Psoas muscle (tissue), 8 donors: ENCODE measurements around the gene LRRIQ1. TPM values are rescaled to one million over a fixed set of nuclear protein-coding genes. Genes with fewer than 3 reads are reported as not detected.
"Not testable (repeated sequence)": the region's sequence is repeated elsewhere in the genome, so short reads cannot be mapped to it uniquely, and the experiment has no call there.

Experiments
- ATAC-seq, 4 donors: fragments of 200-7000 bp; cut with Tn5 transposase; one replicate each; pipeline ENCODE4 v1.9.1; 2020; ENCODE audit warnings: moderate library complexity in 3 of 4, mild to moderate bottlenecking in 2 of 4
- DNase-seq, 2 donors: peaks; one replicate each; pipeline ENCODE4 v3.0.0-alpha.2; 2020
- H3K27ac ChIP-seq: fragments of 200-600 bp; one replicate; pipeline ENCODE4 v1.8.0; 2022
- H3K27me3 ChIP-seq, 3 donors: fragments of 200-600 bp in 1 of 3; one replicate each; pipeline versions ENCODE4 v1.6.1 to v1.8.0; 2013 to 2022; ENCODE audit warnings: low read length in 2 of 3, mild to moderate bottlenecking in 2 of 3, moderate library complexity in 1 of 3; ENCODE audit not compliant: insufficient read depth in 3 of 3
- H3K36me3 ChIP-seq, 2 donors: fragments of 200-600 bp in 1 of 2; one replicate each; pipeline versions ENCODE4 v1.6.1 to v1.8.0; 2013 to 2022; ENCODE audit warnings: low read depth in 1 of 2, mild to moderate bottlenecking in 1 of 2, moderate library complexity in 1 of 2; ENCODE audit not compliant: insufficient read depth in 1 of 2
- H3K4me1 ChIP-seq: fragments of 200-600 bp; one replicate; pipeline ENCODE4 v1.8.0; 2022
- H3K4me3 ChIP-seq: fragments of 200-600 bp; one replicate; pipeline ENCODE4 v1.8.0; 2022; ENCODE audit warnings: mild to moderate bottlenecking
- H3K9me3 ChIP-seq: fragments of 200-600 bp; one replicate; pipeline ENCODE4 v1.8.0; 2022
- CTCF ChIP-seq: fragments of 200-600 bp; IDR thresholded peaks from one replicate; pipeline ENCODE4 v1.8.0; 2022; ENCODE audit warnings: antibody characterized with exemption
- WGBS, 3 donors: extraction: QIAGEN DNeasy Blood & Tissue Kit; methylation state at CpG; one replicate each; pipeline versions ENCODE4 v1.1.6 to v1.1.7; 2013; 5-methylcytosine and 5-hydroxymethylcytosine counted together
- intact Hi-C, 2 donors: fragments of 100-400 bp; cut with DNase I; formaldehyde crosslinking; loops; one replicate each; pipeline versions ENCODE4 v1.11.0 to v1.14.2; 2022
- polyA plus RNA-seq, 3 donors: library from polyadenylated mRNA; stranded (reverse); fragments of 200-250 nt; gene quantifications; one replicate each; pipeline ENCODE4 v1.2.3, GENCODE V29; 2013
- total RNA-seq, 4 donors: library from RNA; stranded (reverse); fragmentation: NEBNext Ultra II Directional in 2 of 4; extraction: Animal tissue kit (Norgen Biotek cat#: 25700) in 2 of 4; gene quantifications; one replicate each; pipeline versions ENCODE4 v1.2.1 to v1.2.4, GENCODE V29; 2021 to 2023
- donor health status: healthy with polysubstance abuse.
- donor health status: DM: no; HTN: no; CAD: no; lungs with moderate emphysema.
- donor health status: Bipolar disorder and iron deficiency.
- donor health status: healthy.
- donor health status: DM: yes; HTN: yes; CAD: no.
- donor health status: DM: no; HTN: no; CAD: no.
- donor health status: DM: no; HTN: no; CAD: no.
- donor health status: DM: yes; HTN: yes; CAD: no.

The LRRIQ1 gene
- total and polyA plus RNA-seq, 7 donors, result 0.08 to 0.31 TPM; not detected in 5

- no peaks in the 10 kb centered on the region for H3K9me3 ChIP-seq
- H3K36me3 ChIP-seq, result no peaks in the 10 kb centered on the region
- no peaks in the 10 kb centered on the region for H3K27me3 ChIP-seq
- TF ChIP-seq CTCF, result no peak
- intact Hi-C loops, result no loop called here
- no peak for ATAC-seq
- 83 to 88% (median 84%) methylated on average over 4 of the region's 4 CpGs for WGBS, 3 donors
- H3K4me1 ChIP-seq, result no peaks in the 10 kb centered on the region
- no peak overlapping the region for H3K27ac ChIP-seq
- no peak overlapping the region for H3K4me3 ChIP-seq
- DNase-seq, result no peak
Measured at GRCh38 chr12:85206543-85206942, 170.4 kb downstream of the LRRIQ1 start.

- ATAC-seq, H3K27ac ChIP-seq, H3K4me3 ChIP-seq, DNase-seq, H3K4me1 ChIP-seq, H3K9me3 ChIP-seq, intact Hi-C loops, H3K27me3 ChIP-seq, H3K36me3 ChIP-seq: not testable (repeated sequence)
- 88 to 96% (median 95%) methylated on average over 1 of the region's 1 CpG for WGBS, 3 donors
Measured at GRCh38 chr12:85224339-85224738, 188.2 kb downstream of the LRRIQ1 start.

- no peaks in the 10 kb centered on the region for H3K27me3 ChIP-seq
- no peaks in the 10 kb centered on the region for H3K36me3 ChIP-seq
- intact Hi-C loops, result no loop called here
- H3K4me1 ChIP-seq, result no peaks in the 10 kb centered on the region
- no peak overlapping the region for H3K27ac ChIP-seq
- no peak for ATAC-seq
- DNase-seq, result no peak
- WGBS, 3 donors, result 77 to 96% (median 87%) methylated on average over 1 of the region's 1 CpG
- no peak overlapping the region for H3K4me3 ChIP-seq
- no peaks in the 10 kb centered on the region for H3K9me3 ChIP-seq
- TF ChIP-seq CTCF, result no peak
Measured at GRCh38 chr12:85225501-85225900, 189.3 kb downstream of the LRRIQ1 start.

- DNase-seq (no peak), ATAC-seq (no peak)
- intact Hi-C loops, result no loop called here
- Histone ChIP-seq H3K4me3 (no peak overlapping the region), H3K4me1 (no peaks in the 10 kb centered on the region), H3K36me3 (no peaks in the 10 kb centered on the region), H3K9me3 (no peaks in the 10 kb centered on the region), H3K27ac (no peak overlapping the region), H3K27me3 (no peaks in the 10 kb centered on the region)
- 18 to 33% (median 22%) methylated on average over 2 of the region's 2 CpGs for WGBS, 3 donors
- no peak for TF ChIP-seq CTCF
Measured at GRCh38 chr12:85237327-85237726, 201.2 kb downstream of the LRRIQ1 start.

- 31 to 44% (median 35%) methylated on average over 3 of the region's 3 CpGs for WGBS, 3 donors
Measured at GRCh38 chr12:85244561-85244960, 208.4 kb downstream of the LRRIQ1 start.

More at GRCh38 chr12:85244561-85244960, 208.4 kb downstream of the LRRIQ1 start:
- Histone ChIP-seq H3K36me3 (no peaks in the 10 kb centered on the region), H3K27ac (no peak overlapping the region), H3K9me3 (no peaks in the 10 kb centered on the region), H3K4me1 (no peaks in the 10 kb centered on the region), H3K4me3 (no peak overlapping the region), H3K27me3 (no peaks in the 10 kb centered on the region)
- no peak for TF ChIP-seq CTCF
- ATAC-seq (no peak), DNase-seq (no peak)
- intact Hi-C loops, result no loop called here
